Measurements from ENCODE around the gene PRKN.

PRKN gene

DNA sequence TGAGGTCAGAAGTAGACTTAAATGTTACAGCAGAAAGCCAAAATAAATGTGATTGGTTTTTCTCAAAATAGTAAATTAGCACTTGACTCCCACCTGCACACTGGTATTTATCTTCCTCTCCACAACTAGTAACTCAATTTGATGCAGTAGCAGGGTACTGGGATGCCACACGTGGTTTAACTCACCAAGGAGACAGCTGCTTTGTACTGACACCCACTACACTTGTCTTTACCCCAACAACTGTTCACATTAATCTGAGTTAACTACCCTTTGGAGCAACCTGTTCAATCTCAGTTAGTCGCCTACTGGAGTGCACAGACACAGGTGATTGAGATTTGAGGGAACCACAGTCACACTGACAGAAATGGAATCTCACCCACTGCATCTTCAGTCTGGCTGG, 242.1 kb downstream of the PRKN start:
- no peak for ATAC-seq
- TF ChIP-seq ZNF565 (CRISPR knock-in tag; conservative IDR thresholded peaks at IDR 0.05; ENCODE audit: low read depth) (no peak), ZNF8 (CRISPR knock-in tag; IDR thresholded peaks at IDR 0.05) (no peak), CSDC2 (CRISPR knock-in tag; IDR thresholded peaks at IDR 0.05) (no peak), OSR1 (CRISPR knock-in tag; IDR thresholded peaks at IDR 0.05) (no peak), ZFP3 (CRISPR knock-in tag; IDR thresholded peaks at IDR 0.05) (no peak), ZFP30 (CRISPR knock-in tag; IDR thresholded peaks at IDR 0.05) (no peak), BACH2 (CRISPR knock-in tag; IDR thresholded peaks at IDR 0.05; ENCODE audit: borderline replicate concordance) (no peak), RARB (CRISPR knock-in tag; IDR thresholded peaks at IDR 0.05) (no peak), ARNTL (CRISPR knock-in tag; IDR thresholded peaks at IDR 0.05; ENCODE audit: borderline replicate concordance, low read depth) (no peak), TOX (CRISPR knock-in tag; IDR thresholded peaks at IDR 0.05; ENCODE audit: borderline replicate concordance) (no peak), ESRRG (CRISPR knock-in tag; IDR thresholded peaks at IDR 0.05) (no peak)
- TF ChIP-seq, protein P1, sequence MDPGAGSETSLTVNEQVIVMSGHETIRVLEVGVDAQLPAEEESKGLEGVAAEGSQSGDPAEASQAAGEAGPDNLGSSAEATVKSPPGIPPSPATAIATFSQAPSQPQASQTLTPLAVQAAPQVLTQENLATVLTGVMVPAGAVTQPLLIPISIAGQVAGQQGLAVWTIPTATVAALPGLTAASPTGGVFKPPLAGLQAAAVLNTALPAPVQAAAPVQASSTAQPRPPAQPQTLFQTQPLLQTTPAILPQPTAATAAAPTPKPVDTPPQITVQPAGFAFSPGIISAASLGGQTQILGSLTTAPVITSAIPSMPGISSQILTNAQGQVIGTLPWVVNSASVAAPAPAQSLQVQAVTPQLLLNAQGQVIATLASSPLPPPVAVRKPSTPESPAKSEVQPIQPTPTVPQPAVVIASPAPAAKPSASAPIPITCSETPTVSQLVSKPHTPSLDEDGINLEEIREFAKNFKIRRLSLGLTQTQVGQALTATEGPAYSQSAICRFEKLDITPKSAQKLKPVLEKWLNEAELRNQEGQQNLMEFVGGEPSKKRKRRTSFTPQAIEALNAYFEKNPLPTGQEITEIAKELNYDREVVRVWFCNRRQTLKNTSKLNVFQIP (CRISPR knock-in tag; IDR thresholded peaks at IDR 0.05; ENCODE audit: borderline replicate concordance, low read depth), result no peak
- TF ChIP-seq, protein P2, sequence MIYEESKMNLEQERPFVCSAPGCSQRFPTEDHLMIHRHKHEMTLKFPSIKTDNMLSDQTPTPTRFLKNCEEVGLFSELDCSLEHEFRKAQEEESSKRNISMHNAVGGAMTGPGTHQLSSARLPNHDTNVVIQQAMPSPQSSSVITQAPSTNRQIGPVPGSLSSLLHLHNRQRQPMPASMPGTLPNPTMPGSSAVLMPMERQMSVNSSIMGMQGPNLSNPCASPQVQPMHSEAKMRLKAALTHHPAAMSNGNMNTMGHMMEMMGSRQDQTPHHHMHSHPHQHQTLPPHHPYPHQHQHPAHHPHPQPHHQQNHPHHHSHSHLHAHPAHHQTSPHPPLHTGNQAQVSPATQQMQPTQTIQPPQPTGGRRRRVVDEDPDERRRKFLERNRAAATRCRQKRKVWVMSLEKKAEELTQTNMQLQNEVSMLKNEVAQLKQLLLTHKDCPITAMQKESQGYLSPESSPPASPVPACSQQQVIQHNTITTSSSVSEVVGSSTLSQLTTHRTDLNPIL (CRISPR knock-in tag; IDR thresholded peaks at IDR 0.05; ENCODE audit: low read depth), result no peak
- TF ChIP-seq, protein P3, sequence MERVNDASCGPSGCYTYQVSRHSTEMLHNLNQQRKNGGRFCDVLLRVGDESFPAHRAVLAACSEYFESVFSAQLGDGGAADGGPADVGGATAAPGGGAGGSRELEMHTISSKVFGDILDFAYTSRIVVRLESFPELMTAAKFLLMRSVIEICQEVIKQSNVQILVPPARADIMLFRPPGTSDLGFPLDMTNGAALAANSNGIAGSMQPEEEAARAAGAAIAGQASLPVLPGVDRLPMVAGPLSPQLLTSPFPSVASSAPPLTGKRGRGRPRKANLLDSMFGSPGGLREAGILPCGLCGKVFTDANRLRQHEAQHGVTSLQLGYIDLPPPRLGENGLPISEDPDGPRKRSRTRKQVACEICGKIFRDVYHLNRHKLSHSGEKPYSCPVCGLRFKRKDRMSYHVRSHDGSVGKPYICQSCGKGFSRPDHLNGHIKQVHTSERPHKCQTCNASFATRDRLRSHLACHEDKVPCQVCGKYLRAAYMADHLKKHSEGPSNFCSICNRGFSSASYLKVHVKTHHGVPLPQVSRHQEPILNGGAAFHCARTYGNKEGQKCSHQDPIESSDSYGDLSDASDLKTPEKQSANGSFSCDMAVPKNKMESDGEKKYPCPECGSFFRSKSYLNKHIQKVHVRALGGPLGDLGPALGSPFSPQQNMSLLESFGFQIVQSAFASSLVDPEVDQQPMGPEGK (CRISPR knock-in tag; IDR thresholded peaks at IDR 0.05; ENCODE audit: borderline replicate concordance), result no peak

DNA sequence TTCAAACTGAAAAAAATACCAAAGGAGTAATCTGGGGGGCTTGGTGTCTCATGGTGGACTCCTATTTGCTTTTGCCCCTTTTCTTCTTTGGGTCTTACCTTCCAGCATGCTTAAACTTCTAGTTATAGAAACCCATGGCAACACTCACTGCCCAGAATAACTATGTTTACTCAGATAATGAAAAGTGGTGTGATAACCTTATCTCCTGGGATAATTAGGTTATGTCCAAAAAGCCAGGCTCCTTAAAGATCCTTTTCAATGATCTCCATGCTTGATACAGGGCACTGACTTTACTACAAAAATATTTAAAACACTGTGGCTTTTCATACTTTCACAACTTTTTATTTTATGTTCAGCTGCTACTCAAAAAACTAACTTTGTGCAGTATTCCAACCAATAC, 245.6 kb downstream of the PRKN start:
- no peak for ATAC-seq
- TF ChIP-seq ISL1 (CRISPR knock-in tag; IDR thresholded peaks at IDR 0.05), result peak; percentile 30
- no peak for TF ChIP-seq GLIS3 (CRISPR knock-in tag; IDR thresholded peaks at IDR 0.05)
- TF ChIP-seq ZNF8 (CRISPR knock-in tag; IDR thresholded peaks at IDR 0.05), result no peak
- TF ChIP-seq, protein P3 (CRISPR knock-in tag; IDR thresholded peaks at IDR 0.05; ENCODE audit: borderline replicate concordance), result no peak
- no peak for TF ChIP-seq ZNF70 (CRISPR knock-in tag; IDR thresholded peaks at IDR 0.05)
- no peak for TF ChIP-seq RARB (CRISPR knock-in tag; IDR thresholded peaks at IDR 0.05)
- TF ChIP-seq BACH2 (CRISPR knock-in tag; IDR thresholded peaks at IDR 0.05; ENCODE audit: borderline replicate concordance), result no peak
- TF ChIP-seq ZNF565 (CRISPR knock-in tag; conservative IDR thresholded peaks at IDR 0.05; ENCODE audit: low read depth), result no peak
- TF ChIP-seq ARNTL (CRISPR knock-in tag; IDR thresholded peaks at IDR 0.05; ENCODE audit: borderline replicate concordance, low read depth), result no peak
- TF ChIP-seq CSDC2 (CRISPR knock-in tag; IDR thresholded peaks at IDR 0.05), result no peak
- no peak for TF ChIP-seq PPARA (CRISPR knock-in tag; IDR thresholded peaks at IDR 0.05; ENCODE audit: borderline replicate concordance)
- TF ChIP-seq ESRRG (CRISPR knock-in tag; IDR thresholded peaks at IDR 0.05), result no peak
- no peak; the same call in 1 of the 2 replicates for TF ChIP-seq SNAI2 (CRISPR knock-in tag; IDR thresholded peaks at IDR 0.05)
- TF ChIP-seq, protein P2 (CRISPR knock-in tag; IDR thresholded peaks at IDR 0.05; ENCODE audit: low read depth), result peak; percentile 17; the same call in 1 of the 2 replicates
- TF ChIP-seq, protein P1 (CRISPR knock-in tag; IDR thresholded peaks at IDR 0.05; ENCODE audit: borderline replicate concordance, low read depth), result no peak
- TF ChIP-seq, protein P4, sequence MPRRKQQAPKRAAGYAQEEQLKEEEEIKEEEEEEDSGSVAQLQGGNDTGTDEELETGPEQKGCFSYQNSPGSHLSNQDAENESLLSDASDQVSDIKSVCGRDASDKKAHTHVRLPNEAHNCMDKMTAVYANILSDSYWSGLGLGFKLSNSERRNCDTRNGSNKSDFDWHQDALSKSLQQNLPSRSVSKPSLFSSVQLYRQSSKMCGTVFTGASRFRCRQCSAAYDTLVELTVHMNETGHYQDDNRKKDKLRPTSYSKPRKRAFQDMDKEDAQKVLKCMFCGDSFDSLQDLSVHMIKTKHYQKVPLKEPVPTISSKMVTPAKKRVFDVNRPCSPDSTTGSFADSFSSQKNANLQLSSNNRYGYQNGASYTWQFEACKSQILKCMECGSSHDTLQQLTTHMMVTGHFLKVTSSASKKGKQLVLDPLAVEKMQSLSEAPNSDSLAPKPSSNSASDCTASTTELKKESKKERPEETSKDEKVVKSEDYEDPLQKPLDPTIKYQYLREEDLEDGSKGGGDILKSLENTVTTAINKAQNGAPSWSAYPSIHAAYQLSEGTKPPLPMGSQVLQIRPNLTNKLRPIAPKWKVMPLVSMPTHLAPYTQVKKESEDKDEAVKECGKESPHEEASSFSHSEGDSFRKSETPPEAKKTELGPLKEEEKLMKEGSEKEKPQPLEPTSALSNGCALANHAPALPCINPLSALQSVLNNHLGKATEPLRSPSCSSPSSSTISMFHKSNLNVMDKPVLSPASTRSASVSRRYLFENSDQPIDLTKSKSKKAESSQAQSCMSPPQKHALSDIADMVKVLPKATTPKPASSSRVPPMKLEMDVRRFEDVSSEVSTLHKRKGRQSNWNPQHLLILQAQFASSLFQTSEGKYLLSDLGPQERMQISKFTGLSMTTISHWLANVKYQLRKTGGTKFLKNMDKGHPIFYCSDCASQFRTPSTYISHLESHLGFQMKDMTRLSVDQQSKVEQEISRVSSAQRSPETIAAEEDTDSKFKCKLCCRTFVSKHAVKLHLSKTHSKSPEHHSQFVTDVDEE (CRISPR knock-in tag; IDR thresholded peaks at IDR 0.05), result no peak
- TF ChIP-seq ZC3H10 (CRISPR knock-in tag; IDR thresholded peaks at IDR 0.05), result no peak
- TF ChIP-seq TCF4 (CRISPR knock-in tag; IDR thresholded peaks at IDR 0.05; ENCODE audit: borderline replicate concordance), result peak; percentile 61; the same call in 1 of the 2 replicates

All from SK-N-SH treated with all-trans-retinoic acid at 6 μM for 48 hours (cell line).